H1 (cell line): Measurements from ENCODE around the gene LHFPL6. TPM values are rescaled to one million over a fixed set of nuclear protein-coding genes. Genes with fewer than 3 reads are reported as not detected.

ENCODE experiments used
- CTCF ChIA-PET: fragments of 300-600 bp; sonication (Branson Sonifier 250); formaldehyde crosslinking; loops from one replicate; lab custom pipeline; 2021; ENCODE audit not compliant: partially characterized antibody; lab: Charles Lee
- POLR2A ChIA-PET: fragments of 300-600 bp; sonication (Branson Sonifier 250); formaldehyde crosslinking; loops from one replicate; lab custom pipeline; 2021; ENCODE audit warnings: inconsistent platforms; ENCODE audit not compliant: partially characterized antibody; lab: Charles Lee
- DNase-seq, 2 experiments: peaks; one replicate each; pipeline versions ENCODE4 v3.0.0 to v3.0.0-alpha.2; 2010 to 2022; ENCODE audit warnings: low spot score in 2 of 2, low read depth in 1 of 2, mixed read lengths in 1 of 2
- FAIRE-seq: peaks from 2 replicates; lab custom pipeline; 2011; peaks lifted over from hg19 to GRCh38; lab: Jason Lieb, UNC
- H2AFZ ChIP-seq: 2 replicates; pipeline ENCODE4 v1.8.1; 2012; ENCODE audit warnings: low read length, inconsistent platforms
- H2AK5ac ChIP-seq: 2 replicates; pipeline ENCODE4 v1.6.1; 2013; ENCODE audit warnings: low read depth, low read length
- H2BK120ac ChIP-seq: replicated peaks from 2 replicates; pipeline ENCODE3; 2013; ENCODE audit warnings: low read depth, low read length, inconsistent platforms
- H2BK12ac ChIP-seq: 2 replicates; pipeline ENCODE4 v1.6.1; 2013; ENCODE audit warnings: low read depth, low read length
- H2BK15ac ChIP-seq: 2 replicates; pipeline ENCODE4 v1.6.1; 2013; ENCODE audit warnings: low read length
- H2BK20ac ChIP-seq: 2 replicates; pipeline ENCODE4 v1.6.1; 2013; ENCODE audit warnings: low read length
- H2BK5ac ChIP-seq: 2 replicates; pipeline ENCODE4 v1.6.1; 2013; ENCODE audit warnings: low read depth, low read length
- H3K14ac ChIP-seq: 2 replicates; pipeline ENCODE4 v1.6.1; 2013; ENCODE audit warnings: inconsistent platforms; ENCODE audit not compliant: insufficient read length
- H3K18ac ChIP-seq: 2 replicates; pipeline ENCODE4 v1.6.1; 2013; ENCODE audit warnings: low read length; ENCODE audit errors: extremely low read depth
- H3K23ac ChIP-seq: 2 replicates; pipeline ENCODE4 v1.6.1; 2013; ENCODE audit warnings: inconsistent platforms; ENCODE audit not compliant: insufficient read length
- H3K23me2 ChIP-seq: 2 replicates; pipeline ENCODE4 v1.6.1; 2013; ENCODE audit warnings: low read depth, low read length
- H3K27ac ChIP-seq: 2 replicates; pipeline ENCODE4 v1.6.1; 2011; ENCODE audit warnings: low read depth, low read length, inconsistent platforms
- H3K27me3 ChIP-seq, 4 experiments: replicated peaks in 1 of 4; 1 replicate in 1 of 4; 2 replicates in 3 of 4; pipeline versions ENCODE4 v1.6.1 to v1.8.1; 2011 to 2013; ENCODE audit warnings: low read length in 3 of 4, mild to moderate bottlenecking in 3 of 4, inconsistent platforms in 2 of 4, mixed read lengths in 2 of 4, moderate library complexity in 1 of 4; ENCODE audit not compliant: control insufficient read depth in 3 of 4, insufficient read depth in 3 of 4; ENCODE audit errors: extremely low read depth in 1 of 4
- H3K36me3 ChIP-seq, 4 experiments: 2 replicates each; pipeline versions ENCODE4 v1.6.1 to v1.8.1; 2011 to 2013; ENCODE audit warnings: mild to moderate bottlenecking in 4 of 4, low read length in 3 of 4, moderate library complexity in 2 of 4, control low read depth in 1 of 4, inconsistent platforms in 1 of 4; ENCODE audit not compliant: insufficient read depth in 4 of 4, control insufficient read depth in 2 of 4
- H3K4ac ChIP-seq: replicated peaks from 2 replicates; pipeline ENCODE3; 2013; ENCODE audit warnings: low read length, low read depth, mixed read lengths, inconsistent platforms; ENCODE audit not compliant: insufficient read length
- H3K4me1 ChIP-seq, 4 experiments: replicated peaks in 1 of 4; 1 replicate in 1 of 4; 2 replicates in 3 of 4; pipeline versions ENCODE4 v1.6.1 to v1.8.1; 2011 to 2013; ENCODE audit warnings: low read length in 3 of 4, inconsistent platforms in 2 of 4, mixed read lengths in 1 of 4; ENCODE audit not compliant: insufficient read depth in 4 of 4, control insufficient read depth in 3 of 4
- H3K4me2 ChIP-seq, 2 experiments: 2 replicates each; pipeline versions ENCODE4 v1.6.1 to v1.8.1; 2011 to 2013; ENCODE audit warnings: low read depth in 2 of 2, low read length in 2 of 2, control low read depth in 1 of 2, inconsistent platforms in 1 of 2, mild to moderate bottlenecking in 1 of 2; ENCODE audit not compliant: insufficient read depth in 1 of 2
- H3K4me3 ChIP-seq, 4 experiments: fragments of 200-600, 300-600 bp in 1 of 4; sonication (generic), shearing (Covaris generic), sonication (Bioruptor Twin) in 1 of 4; 2 replicates each; pipeline versions ENCODE4 v1.5.1 to v1.8.1; 2011 to 2016; ENCODE audit warnings: low read length in 4 of 4, low read depth in 3 of 4, control low read depth in 2 of 4, inconsistent platforms in 2 of 4, mild to moderate bottlenecking in 2 of 4, mixed read lengths in 1 of 4, moderate library complexity in 1 of 4; ENCODE audit not compliant: insufficient read depth in 2 of 4; ENCODE audit errors: extremely low read depth in 1 of 4
- H3K56ac ChIP-seq: replicated peaks from 2 replicates; pipeline ENCODE3; 2013; ENCODE audit warnings: low read depth, mild to moderate bottlenecking, mixed read lengths, low read length, inconsistent platforms; ENCODE audit not compliant: insufficient read length
- H3K79me1 ChIP-seq: 2 replicates; pipeline ENCODE4 v1.6.1; 2013; ENCODE audit warnings: low read depth, low read length, control low read depth
- H3K79me2 ChIP-seq, 2 experiments: 2 replicates each; pipeline versions ENCODE4 v1.6.1 to v1.8.1; 2012 to 2013; ENCODE audit warnings: low read length in 2 of 2, mild to moderate bottlenecking in 2 of 2, inconsistent platforms in 1 of 2; ENCODE audit not compliant: insufficient read depth in 2 of 2, control insufficient read depth in 1 of 2
- H3K9ac ChIP-seq, 4 experiments: replicated peaks in 1 of 4; 1 replicate in 1 of 4; 2 replicates in 3 of 4; pipeline versions ENCODE4 v1.6.1 to v1.8.1; 2011 to 2013; ENCODE audit warnings: low read depth in 3 of 4, low read length in 3 of 4, control low read depth in 2 of 4, mild to moderate bottlenecking in 2 of 4, moderate library complexity in 2 of 4, inconsistent platforms in 1 of 4; ENCODE audit errors: extremely low read depth in 1 of 4
- H3K9me3 ChIP-seq, 2 experiments: 2 replicates each; pipeline versions ENCODE4 v1.6.1 to v1.8.1; 2012 to 2013; ENCODE audit warnings: mild to moderate bottlenecking in 2 of 2, moderate library complexity in 2 of 2, control low read depth in 1 of 2, inconsistent platforms in 1 of 2, low read depth in 1 of 2, low read length in 1 of 2, mixed read lengths in 1 of 2; ENCODE audit not compliant: insufficient read depth in 2 of 2
- H4K20me1 ChIP-seq, 2 experiments: replicated peaks in 1 of 2; 2 replicates each; pipeline versions ENCODE3 to v1.8.1; 2011 to 2013; ENCODE audit warnings: inconsistent platforms in 2 of 2, low read length in 2 of 2, mild to moderate bottlenecking in 1 of 2; ENCODE audit not compliant: insufficient read depth in 2 of 2, control insufficient read depth in 1 of 2
- H4K5ac ChIP-seq: 2 replicates; pipeline ENCODE4 v1.6.1; 2013; ENCODE audit warnings: low read length, low read depth, mixed read lengths, inconsistent platforms; ENCODE audit not compliant: insufficient read length
- H4K8ac ChIP-seq: 2 replicates; pipeline ENCODE4 v1.8.0; 2013; ENCODE audit warnings: mild to moderate bottlenecking, moderate library complexity, low read length, inconsistent platforms; ENCODE audit not compliant: insufficient read depth; ENCODE audit errors: extremely low read depth
- H4K91ac ChIP-seq: replicated peaks from 2 replicates; pipeline ENCODE3; 2013; ENCODE audit warnings: low read length, mixed read lengths, inconsistent platforms; ENCODE audit not compliant: insufficient read length
- ASH2L ChIP-seq: fragments of 200-600, 300-600 bp; sonication (generic); IDR thresholded peaks from one replicate; pipeline ENCODE4 v1.7.1; 2017; ENCODE audit warnings: low read length
- BCL11A ChIP-seq, 2 experiments: IDR thresholded peaks; one replicate each; pipeline ENCODE4 v1.6.1; 2011; ENCODE audit warnings: low read depth in 2 of 2, low read length in 2 of 2, mild to moderate bottlenecking in 2 of 2
- CEBPB ChIP-seq: IDR thresholded peaks from 2 replicates; pipeline ENCODE4 v1.6.1; 2012; ENCODE audit warnings: low read depth, low read length
- E2F6 ChIP-seq: IDR thresholded peaks from 2 replicates; pipeline ENCODE4 v1.6.1; 2012; ENCODE audit warnings: inconsistent platforms
- FOSL1 ChIP-seq: IDR thresholded peaks from 2 replicates; pipeline ENCODE4 v1.6.1; 2011; ENCODE audit warnings: mild to moderate bottlenecking, low read depth, low read length, moderate library complexity; ENCODE audit not compliant: insufficient read depth
- PHF8 ChIP-seq: fragments of 200-600 bp; sonication (generic); conservative IDR thresholded peaks from 2 replicates; pipeline ENCODE4 v1.7.1; 2012; ENCODE audit warnings: low read depth, mild to moderate bottlenecking, inconsistent platforms, low read length, moderate library complexity
- SIRT6 ChIP-seq: IDR thresholded peaks from one replicate; pipeline ENCODE4 v1.7.1; 2012; ENCODE audit warnings: low read length, inconsistent platforms
- SP1 ChIP-seq: IDR thresholded peaks from 2 replicates; pipeline ENCODE4 v1.6.1; 2011; ENCODE audit warnings: low read depth, low read length
- SP4 ChIP-seq: IDR thresholded peaks from 2 replicates; pipeline ENCODE4 v1.6.1; 2012; ENCODE audit warnings: low read length, inconsistent platforms
- TAF1 ChIP-seq: IDR thresholded peaks from 2 replicates; pipeline ENCODE4 v1.6.1; 2011; ENCODE audit warnings: mild to moderate bottlenecking, low read depth, low read length
- TCF12 ChIP-seq: IDR thresholded peaks from 2 replicates; pipeline ENCODE4 v1.6.1; 2011; ENCODE audit warnings: low read depth, mild to moderate bottlenecking, low read length
- TEAD4 ChIP-seq: IDR thresholded peaks from 2 replicates; pipeline ENCODE4 v1.6.1; 2012; ENCODE audit warnings: low read depth, low read length, inconsistent platforms, mixed read lengths
- YY1 ChIP-seq: IDR thresholded peaks from 2 replicates; pipeline ENCODE4 v1.6.1; 2011; ENCODE audit warnings: low read depth, mild to moderate bottlenecking, low read length
- WGBS, 2 experiments: shearing (Covaris generic) in 1 of 2; methylation state at CpG; one replicate each; pipeline versions ENCODE4 v1.1.6 to v1.1.7; 2013 to 2015; ENCODE audit warnings: low lambda C conversion rate in 2 of 2, mixed read lengths in 2 of 2, inconsistent platforms in 1 of 2, low coverage in 1 of 2, missing lambda C conversion rate in 1 of 2; ENCODE audit not compliant: insufficient replicate concordance in 2 of 2, insufficient coverage in 1 of 2, insufficient read length in 1 of 2; ENCODE audit errors: extremely low coverage in 1 of 2, missing lambda C conversion rate in 1 of 2; 5-methylcytosine and 5-hydroxymethylcytosine counted together
- polyA plus RNA-seq, 7 experiments: library from polyadenylated mRNA; depleted of rRNA in 3 of 7; stranded (reverse) in 5 of 7; unstranded in 2 of 7; fragments of >200 nt in 5 of 7; fragments of 200-250 nt in 2 of 7; gene quantifications; 1 replicate in 5 of 7; 2 replicates in 1 of 7; 4 replicates in 1 of 7; pipeline versions ENCODE4 v1.2.1 to v1.2.3, GENCODE V29; 2011 to 2013; ENCODE audit warnings: missing spikeins in 2 of 7, mixed read lengths in 2 of 7
- total RNA-seq: library from RNA; stranded (reverse); fragmentation: NEBNext Ultra II Directional; extraction: Animal tissue kit (Norgen Biotek cat#: 25700); gene quantifications from 2 replicates; pipeline ENCODE4 v1.2.1, GENCODE V29; 2021

Gene LHFPL6
- total and polyA plus RNA-seq, 2 of the 8 experiments (the other 6 are each of a cell fraction or from before 2014, with no cell fraction given) = 7.6 to 17.0 TPM

DNA sequence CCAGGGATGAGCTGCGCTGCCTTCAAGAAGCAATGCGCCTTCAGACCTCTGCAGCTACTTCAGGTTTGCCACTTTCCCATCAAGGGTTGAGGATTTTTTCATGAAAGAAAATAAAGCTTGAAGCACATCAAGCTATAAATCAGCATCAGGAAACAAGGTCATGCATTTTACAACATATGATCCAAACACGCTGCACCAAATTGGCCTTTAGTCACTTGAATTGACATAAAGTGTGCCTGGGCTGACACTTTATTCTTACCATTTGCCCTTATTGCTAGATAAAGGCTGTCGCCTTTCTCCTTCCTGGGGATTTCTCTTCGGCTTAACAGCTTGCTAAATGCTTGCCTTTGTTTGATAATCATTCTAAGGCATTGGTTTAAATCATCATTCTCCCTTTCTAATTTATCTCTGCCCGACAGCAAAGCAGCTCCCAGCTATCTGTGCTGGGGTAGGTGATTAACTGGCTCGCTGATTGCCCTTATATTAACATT, 87.7 kb downstream of the LHFPL6 start:
- Histone ChIP-seq H3K79me2 (no peaks in the 10 kb centered on the region), H3K27me3 (no peaks in the 10 kb centered on the region), H3K36me3 (no peaks in the 10 kb centered on the region), H2BK120ac (no peak overlapping the region), H3K27ac (no peak overlapping the region), H4K8ac (no peak overlapping the region), H3K18ac (0 out of 2 replicates have a peak overlapping the region, but pooled peaks have one; percentile 10), H2AK5ac (no peak overlapping the region), H3K4me3 (no peak overlapping the region), H3K4me1 (peaks cover 0 to 8% (median 3%) of the 10 kb centered on the region in 4 experiments; a peak in 4 of 7 replicates), H3K4me2 (no peak overlapping the region), H2BK20ac (no peak overlapping the region), H2BK15ac (0 out of 2 replicates have a peak overlapping the region, but pooled peaks have one; percentile 83), H3K4ac (no peak overlapping the region), H3K56ac (no peak overlapping the region), H4K91ac (no peak overlapping the region), H3K79me1 (no peaks in the 10 kb centered on the region), H3K23ac (no peak overlapping the region), H3K14ac (no peak overlapping the region), H2AFZ (no peak overlapping the region), H2BK5ac (no peak overlapping the region), H3K9me3 (no peaks in the 10 kb centered on the region), H3K23me2 (no peaks in the 10 kb centered on the region), H4K20me1 (no peaks in the 10 kb centered on the region), H4K5ac (no peak overlapping the region), H3K9ac (no peak overlapping the region), H2BK12ac (no peak overlapping the region)
- DNase-seq = no peak
- 79% methylated on average over 7 of the region's 7 CpGs; no CpG with 5 or more reads in 1 of the 2 experiments for WGBS, 2 experiments
- ChIA-PET CTCF (interaction anchor here (0.6 to 1.8 kb wide), 9 partner anchors 13 to 136 kb away, joined by 3 to 7 read pairs (median 4); no protein-coding TSS in a partner anchor), POLR2A (interaction anchor here (1.2 kb wide), 1 partner anchor 13 kb away, joined by 3 read pairs; no protein-coding TSS in a partner anchor)
- no peak for FAIRE-seq
- TF ChIP-seq PHF8 (no peak), ASH2L (no peak), TAF1 (no peak), TCF12 (no peak), TEAD4 (no peak), SIRT6 (no peak), YY1 (no peak), SP1 (no peak), SP4 (no peak), CEBPB (no peak), BCL11A (IDR thresholded peaks at IDR 0.05; ENCODE audit: low read depth in 2 of 2, low read length in 2 of 2) (no peak), FOSL1 (no peak), E2F6 (no peak)
